HepG2 (cell line): ENCODE measurements around the gene TFDP2. TPM values are rescaled to one million over a fixed set of nuclear protein-coding genes. Genes with fewer than 3 reads are reported as not detected.

Experiments used
- ATAC-seq: fragments of 200-7000 bp; cut with Tn5 transposase; 3 replicates; pipeline ENCODE4 v1.9.1; 2020; ENCODE audit warnings: mild to moderate bottlenecking, moderate library complexity
- BruUV-seq: library from RNA; stranded (reverse); fragments of 400-500 nt; replicated peaks from 2 replicates; lab custom pipeline; 2021; lab: Mats Ljungman, UMichigan
- CTCF ChIA-PET: fragments of 300-600 bp; formaldehyde crosslinking; extraction: SDS; loops from one replicate; lab custom pipeline; 2021; ENCODE audit warnings: low total read pairs, inconsistent platforms, low intra/inter-chr PET ratio; lab: Yijun Ruan, JAX
- POLR2A ChIA-PET: fragments of 350-600 bp; sonication (Branson Sonifier 250); formaldehyde crosslinking; loops from one replicate; lab custom pipeline; 2020; ENCODE audit warnings: antibody characterized with exemption, inconsistent platforms; lab: Yijun Ruan, JAX
- DNase-seq: peaks from one replicate; pipeline ENCODE4 v3.0.0-alpha.2; 2015; ENCODE audit warnings: low spot score
- FAIRE-seq: peaks from 3 replicates; lab custom pipeline; 2011; peaks lifted over from hg19 to GRCh38; lab: Jason Lieb, UNC
- H2AFZ ChIP-seq: one replicate; pipeline ENCODE4 v1.6.1; 2011; ENCODE audit warnings: low read length, inconsistent platforms
- H3K27ac ChIP-seq: fragments of 300-600 bp; 3 replicates; pipeline ENCODE4 v1.8.0; 2011; ENCODE audit warnings: mixed run types, mild to moderate bottlenecking, mixed read lengths, low read length, inconsistent platforms; ENCODE audit not compliant: insufficient read depth; ENCODE audit errors: extremely low read length
- H3K27me3 ChIP-seq, 2 experiments: fragments of 200-600 bp in 1 of 2; 2 replicates in 1 of 2; 3 replicates in 1 of 2; pipeline versions ENCODE4 v1.6.0 to v1.8.0; 2011; ENCODE audit warnings: low read length in 2 of 2, mild to moderate bottlenecking in 2 of 2, moderate library complexity in 2 of 2, inconsistent platforms in 1 of 2; ENCODE audit not compliant: insufficient read depth in 2 of 2, control insufficient read depth in 1 of 2
- H3K36me3 ChIP-seq, 2 experiments: fragments of 200-600 bp in 1 of 2; replicated peaks in 1 of 2; 2 replicates in 1 of 2; 3 replicates in 1 of 2; pipeline versions ENCODE4 v1.5.1 to v1.8.0; 2011; ENCODE audit warnings: low read length in 2 of 2, inconsistent platforms in 1 of 2; ENCODE audit not compliant: insufficient read depth in 2 of 2, control insufficient read depth in 1 of 2
- H3K4me1 ChIP-seq: 2 replicates; pipeline ENCODE4 v1.5.1; 2012; ENCODE audit warnings: low read length, inconsistent platforms; ENCODE audit not compliant: insufficient read depth
- H3K4me2 ChIP-seq: 2 replicates; pipeline ENCODE4 v1.6.0; 2011; ENCODE audit warnings: low read depth, low read length, inconsistent platforms
- H3K4me3 ChIP-seq, 3 experiments: fragments of 200-600 bp in 1 of 3; sonication (generic), shearing (Covaris generic) in 1 of 3; replicated peaks in 1 of 3; 2 replicates each; pipeline ENCODE4 v1.5.1; 2011 to 2016; ENCODE audit warnings: low read length in 3 of 3, inconsistent platforms in 2 of 3, low read depth in 2 of 3, mild to moderate bottlenecking in 2 of 3, control low read depth in 1 of 3, mixed read lengths in 1 of 3; ENCODE audit not compliant: insufficient read depth in 1 of 3
- H3K79me2 ChIP-seq: one replicate; pipeline ENCODE4 v1.6.1; 2011; ENCODE audit warnings: low read length, inconsistent platforms; ENCODE audit not compliant: insufficient read depth
- H3K9ac ChIP-seq: 2 replicates; pipeline ENCODE4 v1.6.0; 2011; ENCODE audit warnings: mild to moderate bottlenecking, low read depth, low read length, inconsistent platforms; ENCODE audit not compliant: insufficient read depth
- H3K9me3 ChIP-seq: 2 replicates; pipeline ENCODE4 v1.5.1; 2012; ENCODE audit warnings: mild to moderate bottlenecking, low read length
- H4K20me1 ChIP-seq: 2 replicates; pipeline ENCODE4 v1.6.0; 2011; ENCODE audit warnings: inconsistent platforms, mild to moderate bottlenecking, low read length, moderate library complexity; ENCODE audit not compliant: insufficient read depth
- CEBPB ChIP-seq: IDR thresholded peaks from 2 replicates; pipeline ENCODE4 v1.6.1; 2011; ENCODE audit warnings: low read depth, low read length, improper control_type of control experiment, borderline replicate concordance
- CHD4 ChIP-seq: fragments of 200-600 bp; sonication (generic); IDR thresholded peaks from 2 replicates; pipeline ENCODE4 v1.7.0; 2017; ENCODE audit warnings: mild to moderate bottlenecking, low read length, borderline replicate concordance
- MZF1 ChIP-seq: sonication (generic); formaldehyde crosslinking; IDR thresholded peaks from 2 replicates; pipeline ENCODE4 v1.8.1; 2023; ENCODE audit warnings: mild to moderate bottlenecking, missing genetic modification reagents, borderline replicate concordance
- NCOA1 ChIP-seq: sonication (generic); formaldehyde crosslinking; IDR thresholded peaks from 2 replicates; pipeline ENCODE4 v1.9.0; 2021; ENCODE audit warnings: missing genetic modification reagents
- NR1H2 ChIP-seq: sonication (generic); formaldehyde crosslinking; IDR thresholded peaks from 2 replicates; pipeline ENCODE4 v1.8.1; 2022; ENCODE audit warnings: low read depth, missing genetic modification reagents, borderline replicate concordance
- TOE1 ChIP-seq: sonication (generic); formaldehyde crosslinking; IDR thresholded peaks from 2 replicates; pipeline ENCODE4 v1.4.0; 2020; ENCODE audit warnings: mild to moderate bottlenecking, missing genetic modification reagents
- ZNF136 ChIP-seq: sonication (generic); formaldehyde crosslinking; IDR thresholded peaks from 2 replicates; pipeline ENCODE4 v1.8.1; 2022; ENCODE audit warnings: low read depth, mild to moderate bottlenecking, moderate library complexity, missing genetic modification reagents
- ZNF33A ChIP-seq: sonication (generic); formaldehyde crosslinking; IDR thresholded peaks from 2 replicates; pipeline ENCODE4 v1.5.1; 2020; ENCODE audit warnings: missing genetic modification reagents, mild to moderate bottlenecking, moderate library complexity, borderline replicate concordance
- ZNF451 ChIP-seq: sonication (generic); formaldehyde crosslinking; IDR thresholded peaks from 2 replicates; pipeline ENCODE4 v1.5.0; 2020; ENCODE audit warnings: mild to moderate bottlenecking, missing genetic modification reagents
- ZNF567 ChIP-seq: sonication (generic); formaldehyde crosslinking; IDR thresholded peaks from 2 replicates; pipeline ENCODE4 v1.8.1; 2023; ENCODE audit warnings: mild to moderate bottlenecking, missing genetic modification reagents, borderline replicate concordance
- ZNF660 ChIP-seq: sonication (generic); formaldehyde crosslinking; IDR thresholded peaks from 2 replicates; pipeline ENCODE4 v1.5.1; 2020; ENCODE audit warnings: mild to moderate bottlenecking, low read depth, missing genetic modification reagents, borderline replicate concordance
- ZNF674 ChIP-seq: sonication (generic); formaldehyde crosslinking; IDR thresholded peaks from 2 replicates; pipeline ENCODE4 v1.5.0; 2020; ENCODE audit warnings: low read depth, mild to moderate bottlenecking, missing genetic modification reagents
- ZNF747 ChIP-seq: sonication (generic); formaldehyde crosslinking; IDR thresholded peaks from 2 replicates; pipeline ENCODE4 v1.8.1; 2023; ENCODE audit warnings: missing genetic modification reagents, mild to moderate bottlenecking, borderline replicate concordance
- ZNF780A ChIP-seq: sonication (generic); formaldehyde crosslinking; IDR thresholded peaks from 2 replicates; pipeline ENCODE4 v1.8.0; 2022; ENCODE audit warnings: mild to moderate bottlenecking, missing genetic modification reagents, moderate library complexity
- WGBS: methylation state at CpG from one replicate; pipeline ENCODE4 v1.1.6; 2017; ENCODE audit warnings: low lambda C conversion rate; 5-methylcytosine and 5-hydroxymethylcytosine counted together
- in situ Hi-C: cut with HindIII; loops from 2 replicates; pipeline ENCODE4 v1.10.0; 2017; ENCODE audit warnings: low pct_unique_long_range_greater_than_20kb; ENCODE audit not compliant: extremely low pct_ligation_motif_present
- intact Hi-C: fragments of 100-400 bp; cut with micrococcal nuclease; formaldehyde crosslinking; loops from one replicate; pipeline ENCODE4 v1.10.0; 2022; ENCODE audit not compliant: unreplicated experiment
- polyA plus RNA-seq, 8 experiments: library from polyadenylated mRNA; depleted of rRNA in 3 of 8; stranded (reverse) in 7 of 8; unstranded in 1 of 8; fragments of >200 nt; fragmentation: Illumina TruSeq in 4 of 8; extraction: Trizol in 4 of 8; gene quantifications; 2 replicates each; pipeline versions ENCODE4 v1.2.1 to v1.2.3, GENCODE V29; 2011 to 2016; ENCODE audit warnings: low read depth in 4 of 8, missing spikeins in 1 of 8, mixed read lengths in 1 of 8; ENCODE audit not compliant: insufficient read depth in 1 of 8
- total RNA-seq, 5 experiments: library from RNA; depleted of rRNA; stranded (reverse); fragments of >200 nt; fragmentation: Illumina TruSeq; extraction: Trizol; gene quantifications; 2 replicates each; pipeline ENCODE4 v1.2.3, GENCODE V29; 2016; ENCODE audit warnings: low read depth in 1 of 5
- TF ChIP-seq, protein P1 (sequence below): sonication (generic); formaldehyde crosslinking; IDR thresholded peaks from 2 replicates; pipeline ENCODE4 v1.8.0; 2022; ENCODE audit warnings: missing genetic modification reagents, mild to moderate bottlenecking, inconsistent platforms, borderline replicate concordance

The TFDP2 gene
- total and polyA plus RNA-seq, 2 of the 13 experiments (the other 11 are each of a cell fraction or from before 2014, with no cell fraction given) = 17.9 to 37.4 TPM

DNA sequence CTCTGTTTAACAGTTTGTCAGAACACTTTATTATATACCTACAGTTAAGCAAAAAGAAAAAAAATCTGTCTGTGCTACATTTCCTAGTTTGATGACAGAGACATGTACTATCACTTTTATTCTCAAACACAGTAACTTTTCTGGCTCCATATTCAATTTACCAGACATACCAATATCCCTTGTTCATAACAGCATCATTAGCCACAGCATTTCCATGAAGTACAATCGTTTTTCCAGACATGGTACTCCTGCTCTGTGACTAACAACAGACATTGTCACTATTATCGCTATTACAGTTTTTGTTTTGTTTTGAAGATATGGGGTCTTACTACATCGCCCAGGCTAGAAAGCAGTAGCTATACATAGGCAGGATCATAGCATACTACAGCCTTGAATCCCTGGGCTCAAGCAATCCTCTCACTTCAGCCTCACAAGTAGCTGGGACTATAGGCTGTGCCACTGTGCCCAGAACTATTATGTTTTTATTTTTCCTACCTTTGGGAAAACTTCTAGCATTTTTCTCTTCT is 14.5 kb downstream of the TFDP2 start:
- CTCF ChIA-PET = no interaction called here

More for the DNA sequence above, 14.5 kb downstream of the TFDP2 start:
- DNase-seq = no peak
- Histone ChIP-seq H3K4me3 (no peak overlapping the region), H2AFZ (no peak overlapping the region), H3K9me3 (no peaks in the 10 kb centered on the region), H3K4me1 (no peaks in the 10 kb centered on the region), H3K79me2 (peaks cover 4% of the 10 kb centered on the region), H3K4me2 (no peak overlapping the region), H3K27ac (no peak overlapping the region), H3K36me3 (no peaks in the 10 kb centered on the region; a peak in 1 of 5 replicates), H4K20me1 (no peaks in the 10 kb centered on the region; the same call in 1 of the 2 replicates), H3K27me3 (no peaks in the 10 kb centered on the region), H3K9ac (no peak overlapping the region)
- no peak for FAIRE-seq
- intact Hi-C loops = no loop called here
- no peak for ATAC-seq
- TF ChIP-seq ZNF747 (CRISPR knock-in tag) = no peak
- TF ChIP-seq TOE1 (CRISPR knock-in tag) = no peak
- no peak for TF ChIP-seq ZNF136 (CRISPR knock-in tag)
- no peak for TF ChIP-seq ZNF33A (CRISPR knock-in tag)
- TF ChIP-seq, protein P1, sequence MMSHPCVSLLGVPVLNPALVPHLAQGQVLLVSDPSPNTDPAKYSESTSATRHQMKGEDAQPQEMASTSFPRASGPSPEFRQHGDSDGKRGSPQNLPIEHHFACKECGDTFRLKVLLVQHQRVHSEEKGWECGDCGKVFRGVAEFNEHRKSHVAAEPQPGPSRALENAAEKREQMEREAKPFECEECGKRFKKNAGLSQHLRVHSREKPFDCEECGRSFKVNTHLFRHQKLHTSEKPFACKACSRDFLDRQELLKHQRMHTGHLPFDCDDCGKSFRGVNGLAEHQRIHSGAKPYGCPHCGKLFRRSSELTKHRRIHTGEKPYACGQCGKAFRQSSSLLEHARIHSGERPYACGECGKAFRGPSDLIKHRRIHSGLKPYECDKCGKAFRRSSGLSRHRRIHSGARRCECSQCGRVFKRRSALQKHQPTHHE (CRISPR knock-in tag) = no peak
- TF ChIP-seq ZNF780A = no peak
- TF ChIP-seq ZNF674 (CRISPR knock-in tag) = no peak
- no peak for TF ChIP-seq NR1H2 (CRISPR knock-in tag)
- TF ChIP-seq ZNF567 (CRISPR knock-in tag) = no peak
- TF ChIP-seq NCOA1 (CRISPR knock-in tag) = no peak
- no peak for TF ChIP-seq CEBPB
- no peak for TF ChIP-seq MZF1 (CRISPR knock-in tag)
- TF ChIP-seq CHD4 = no peak
- no peak for TF ChIP-seq ZNF451 (CRISPR knock-in tag)
- no peak for TF ChIP-seq ZNF660 (CRISPR knock-in tag)
- BruUV-seq = no TSS peak
- 46% methylated on average over 3 of the region's 3 CpGs for WGBS
- POLR2A ChIA-PET = no interaction called here
- in situ Hi-C loops = no loop called here
